ENCODE results near the gene ZC3H13.

Gene ZC3H13

DNA sequence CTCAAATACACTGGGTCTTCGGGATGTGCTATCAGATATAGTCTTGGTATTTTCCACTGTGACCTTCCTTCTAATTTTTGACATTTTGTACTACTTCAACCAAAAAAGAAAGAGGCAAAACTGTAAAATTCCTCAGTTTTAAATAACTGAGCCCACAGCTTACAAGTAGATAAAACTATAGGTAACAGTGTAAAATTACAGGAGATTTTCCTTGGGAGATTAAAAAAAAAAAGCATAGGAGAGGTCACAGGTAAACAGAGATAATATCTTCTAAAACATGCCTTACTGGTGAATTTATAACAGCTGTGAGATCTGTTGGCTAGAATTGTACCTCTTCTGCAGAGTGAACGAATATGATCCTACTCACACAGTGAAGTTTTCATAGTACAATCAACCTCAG lies 7.1 kb downstream of the ZC3H13 start:
- H3K36me3 ChIP-seq (ENCODE audit: low read length) = peaks cover 11% of the 10 kb centered on the region; the same call in 1 of the 2 replicates
- H3K9ac ChIP-seq (ENCODE audit: low read length) = no peak overlapping the region
- H3K9me2 ChIP-seq (replicated peaks; ENCODE audit: insufficient read depth, low read length) = no peaks in the 10 kb centered on the region
- no peaks in the 10 kb centered on the region for H3K9me3 ChIP-seq (ENCODE audit: insufficient read depth, low read length)
- H2AFZ ChIP-seq (ENCODE audit: low read depth, low read length, severe bottlenecking) = no peak overlapping the region
- H3K4me3 ChIP-seq (ENCODE audit: insufficient read depth, low read length, poor library complexity, severe bottlenecking) = no peak overlapping the region
- peaks cover 10% of the 10 kb centered on the region; the same call in 1 of the 2 replicates for H4K20me1 ChIP-seq (ENCODE audit: low read depth, low read length)
- no peaks in the 10 kb centered on the region for H3K27me3 ChIP-seq (ENCODE audit: low read length)
- H3K4me2 ChIP-seq (ENCODE audit: low read depth, low read length, poor library complexity, severe bottlenecking) = no peak overlapping the region
- no peaks in the 10 kb centered on the region for H3F3A ChIP-seq (ENCODE audit: insufficient read depth)
- no peak overlapping the region for H3K27ac ChIP-seq (ENCODE audit: low read depth, low read length)
- peaks cover 62% of the 10 kb centered on the region for H3K79me2 ChIP-seq (ENCODE audit: insufficient read depth, low read length)
- TF ChIP-seq, protein P1, sequence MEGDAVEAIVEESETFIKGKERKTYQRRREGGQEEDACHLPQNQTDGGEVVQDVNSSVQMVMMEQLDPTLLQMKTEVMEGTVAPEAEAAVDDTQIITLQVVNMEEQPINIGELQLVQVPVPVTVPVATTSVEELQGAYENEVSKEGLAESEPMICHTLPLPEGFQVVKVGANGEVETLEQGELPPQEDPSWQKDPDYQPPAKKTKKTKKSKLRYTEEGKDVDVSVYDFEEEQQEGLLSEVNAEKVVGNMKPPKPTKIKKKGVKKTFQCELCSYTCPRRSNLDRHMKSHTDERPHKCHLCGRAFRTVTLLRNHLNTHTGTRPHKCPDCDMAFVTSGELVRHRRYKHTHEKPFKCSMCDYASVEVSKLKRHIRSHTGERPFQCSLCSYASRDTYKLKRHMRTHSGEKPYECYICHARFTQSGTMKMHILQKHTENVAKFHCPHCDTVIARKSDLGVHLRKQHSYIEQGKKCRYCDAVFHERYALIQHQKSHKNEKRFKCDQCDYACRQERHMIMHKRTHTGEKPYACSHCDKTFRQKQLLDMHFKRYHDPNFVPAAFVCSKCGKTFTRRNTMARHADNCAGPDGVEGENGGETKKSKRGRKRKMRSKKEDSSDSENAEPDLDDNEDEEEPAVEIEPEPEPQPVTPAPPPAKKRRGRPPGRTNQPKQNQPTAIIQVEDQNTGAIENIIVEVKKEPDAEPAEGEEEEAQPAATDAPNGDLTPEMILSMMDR (IDR thresholded peaks at IDR 0.05; ENCODE audit: insufficient read depth, low read length, poor library complexity, severe bottlenecking) = no peak
- TF ChIP-seq EZH2phosphoT487 (conservative IDR thresholded peaks at IDR 0.05; ENCODE audit: low read length) = no peak

GRCh38 chr13:46043647-46044046 lies 8.9 kb downstream of the ZC3H13 start:
- no peak overlapping the region for H3K4me2 ChIP-seq (ENCODE audit: low read depth, low read length, poor library complexity, severe bottlenecking)
- H3F3A ChIP-seq (ENCODE audit: insufficient read depth) = no peaks in the 10 kb centered on the region
- H3K79me2 ChIP-seq (ENCODE audit: insufficient read depth, low read length) = peaks cover 44% of the 10 kb centered on the region
- no peaks in the 10 kb centered on the region for H3K27me3 ChIP-seq (ENCODE audit: low read length)
- H2AFZ ChIP-seq (ENCODE audit: low read depth, low read length, severe bottlenecking) = no peak overlapping the region
- H3K9me2 ChIP-seq (replicated peaks; ENCODE audit: insufficient read depth, low read length) = no peaks in the 10 kb centered on the region
- no peak for TF ChIP-seq EZH2phosphoT487 (conservative IDR thresholded peaks at IDR 0.05; ENCODE audit: low read length)
- TF ChIP-seq, protein P1 (IDR thresholded peaks at IDR 0.05; ENCODE audit: insufficient read depth, low read length, poor library complexity, severe bottlenecking) = no peak
- no peaks in the 10 kb centered on the region for H3K9me3 ChIP-seq (ENCODE audit: insufficient read depth, low read length)
- no peak overlapping the region for H3K27ac ChIP-seq (ENCODE audit: low read depth, low read length)
- peaks cover 6% of the 10 kb centered on the region; the same call in 1 of the 2 replicates for H4K20me1 ChIP-seq (ENCODE audit: low read depth, low read length)
- no peak overlapping the region for H3K9ac ChIP-seq (ENCODE audit: low read length)
- no peak overlapping the region for H3K4me3 ChIP-seq (ENCODE audit: insufficient read depth, low read length, poor library complexity, severe bottlenecking)
- peaks cover 13% of the 10 kb centered on the region; the same call in 1 of the 2 replicates for H3K36me3 ChIP-seq (ENCODE audit: low read length)

GRCh38 chr13:46041419-46041839 lies 11.1 kb downstream of the ZC3H13 start:
- no peaks in the 10 kb centered on the region for H3K9me3 ChIP-seq (ENCODE audit: insufficient read depth, low read length)
- H4K20me1 ChIP-seq (ENCODE audit: low read depth, low read length) = peaks cover 6% of the 10 kb centered on the region; the same call in 1 of the 2 replicates
- H3K27ac ChIP-seq (ENCODE audit: low read depth, low read length) = no peak overlapping the region
- H2AFZ ChIP-seq (ENCODE audit: low read depth, low read length, severe bottlenecking) = no peak overlapping the region
- H3K9ac ChIP-seq (ENCODE audit: low read length) = no peak overlapping the region
- no peak overlapping the region for H3K4me3 ChIP-seq (ENCODE audit: insufficient read depth, low read length, poor library complexity, severe bottlenecking)
- no peak overlapping the region for H3K4me2 ChIP-seq (ENCODE audit: low read depth, low read length, poor library complexity, severe bottlenecking)
- peaks cover 20% of the 10 kb centered on the region; the same call in 1 of the 2 replicates for H3K36me3 ChIP-seq (ENCODE audit: low read length)
- TF ChIP-seq EZH2phosphoT487 (conservative IDR thresholded peaks at IDR 0.05; ENCODE audit: low read length) = no peak
- TF ChIP-seq, protein P1 (IDR thresholded peaks at IDR 0.05; ENCODE audit: insufficient read depth, low read length, poor library complexity, severe bottlenecking) = no peak
- no peaks in the 10 kb centered on the region for H3K27me3 ChIP-seq (ENCODE audit: low read length)
- H3F3A ChIP-seq (ENCODE audit: insufficient read depth) = no peaks in the 10 kb centered on the region
- H3K9me2 ChIP-seq (replicated peaks; ENCODE audit: insufficient read depth, low read length) = no peaks in the 10 kb centered on the region
- peaks cover 22% of the 10 kb centered on the region for H3K79me2 ChIP-seq (ENCODE audit: insufficient read depth, low read length)

All from SU-DHL-6 (cell line).